Measurements from ENCODE around the gene RGL1. TPM values are rescaled to one million over a fixed set of nuclear protein-coding genes. Genes with fewer than 3 reads are reported as not detected.

Gene RGL1
- total RNA-seq, 1 donor, result 33.2 TPM

DNA sequence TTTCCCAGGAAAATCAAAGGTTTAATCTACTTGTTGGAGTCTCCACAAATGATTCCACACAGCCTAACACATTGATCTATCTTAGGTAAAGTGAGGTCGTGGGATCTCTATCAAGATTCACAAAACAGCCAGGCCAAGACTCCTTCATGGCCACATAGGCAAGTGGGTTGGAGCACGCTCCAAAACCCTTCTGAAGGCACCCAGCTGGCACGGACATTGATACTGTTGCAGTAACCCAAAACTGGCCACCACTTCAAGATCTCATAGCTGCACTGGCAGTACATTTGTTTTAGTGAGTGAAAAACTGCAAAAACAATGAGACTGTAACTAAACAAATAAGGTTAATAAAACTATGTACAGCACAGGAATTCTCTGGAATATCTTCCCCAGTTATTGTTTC is 170.7 kb downstream of the RGL1 start:
- no peak for TF ChIP-seq CTCF (IDR thresholded peaks at IDR 0.05; ENCODE audit: insufficient read depth, low read depth, low read length)
- DNase-seq (ENCODE audit: low read depth), result no peak
- H3K4me3 ChIP-seq (ENCODE audit: low read depth, low read length), result no peak overlapping the region

- no peak for TF ChIP-seq CTCF (IDR thresholded peaks at IDR 0.05; ENCODE audit: insufficient read depth, low read depth, low read length)
- DNase-seq (ENCODE audit: low read depth), result no peak
- no peak overlapping the region for H3K4me3 ChIP-seq (ENCODE audit: low read depth, low read length)
These were observed 172.8 kb downstream of the RGL1 start for GRCh38 chr1:183977717-183978116.

Other genes starting within 250 kb of the RGL1 start
- gene NCF2, start 214.7 kb upstream of the RGL1 start, total RNA-seq, result 1.6 TPM in 1 of 2 replicates, not detected in the other
- gene ARPC5, start 169.3 kb upstream of the RGL1 start, total RNA-seq, result 114 and 288 TPM in 2 replicates
- gene APOBEC4, start 151.8 kb upstream of the RGL1 start, total RNA-seq, result not detected in 2 replicates
- gene COLGALT2, start 232.6 kb downstream of the RGL1 start, total RNA-seq, result 0.64 and 0.86 TPM in 2 replicates
- 53.5 and 58.0 TPM in 2 replicates for gene TSEN15, start 246.6 kb downstream of the RGL1 start, total RNA-seq

Measured in fibroblast of villous mesenchyme (primary cell).